GM21515 (cell line): Measurements from ENCODE around the gene FAM13C.

Source experiments
- ATAC-seq: cut with Tn5 transposase; IDR thresholded peaks from one replicate; pipeline ENCODE4 v1.9.1; 2021; ENCODE audit not compliant: unreplicated experiment

Gene FAM13C

DNA sequence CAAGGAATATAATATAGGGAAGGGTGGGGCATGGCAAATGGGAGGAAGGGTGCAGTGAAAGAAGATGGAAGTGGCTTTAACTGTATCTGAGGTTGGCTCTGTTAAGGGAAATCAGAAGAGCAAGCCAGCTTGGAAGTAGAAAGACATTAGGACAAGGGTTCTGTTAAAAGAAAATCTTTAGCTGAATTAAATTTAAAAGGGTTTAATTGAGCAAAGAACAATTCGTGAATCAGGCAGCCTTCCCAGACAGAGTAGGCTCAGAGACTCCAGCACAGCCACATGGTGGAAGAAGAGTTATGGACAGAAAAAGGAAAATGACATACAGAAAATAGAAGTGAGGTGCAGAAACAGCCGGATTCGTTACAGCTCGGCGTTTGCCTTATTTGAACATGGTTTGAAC lies 42.0 kb downstream of the FAM13C start:
- ATAC-seq, result no peak

DNA sequence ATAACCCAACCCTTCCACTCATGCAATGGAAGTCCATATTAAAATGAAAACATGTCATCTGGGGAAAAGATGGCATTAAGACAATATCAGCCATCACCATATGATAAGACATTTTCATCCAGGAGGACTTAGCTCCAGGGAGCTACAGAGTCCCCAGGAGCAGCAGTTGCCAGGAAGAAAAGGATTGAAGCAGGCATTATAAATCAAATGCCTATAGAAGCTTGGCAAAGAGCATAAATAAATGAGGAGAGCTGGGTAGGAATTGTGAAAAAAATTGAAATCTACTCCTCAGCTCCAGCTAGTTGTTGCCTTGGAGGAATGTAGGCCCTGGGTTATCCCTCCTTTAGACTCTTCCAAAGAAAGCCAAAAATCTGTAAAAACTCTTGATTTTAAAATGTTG lies 42.5 kb downstream of the FAM13C start:
- ATAC-seq, result no peak

DNA sequence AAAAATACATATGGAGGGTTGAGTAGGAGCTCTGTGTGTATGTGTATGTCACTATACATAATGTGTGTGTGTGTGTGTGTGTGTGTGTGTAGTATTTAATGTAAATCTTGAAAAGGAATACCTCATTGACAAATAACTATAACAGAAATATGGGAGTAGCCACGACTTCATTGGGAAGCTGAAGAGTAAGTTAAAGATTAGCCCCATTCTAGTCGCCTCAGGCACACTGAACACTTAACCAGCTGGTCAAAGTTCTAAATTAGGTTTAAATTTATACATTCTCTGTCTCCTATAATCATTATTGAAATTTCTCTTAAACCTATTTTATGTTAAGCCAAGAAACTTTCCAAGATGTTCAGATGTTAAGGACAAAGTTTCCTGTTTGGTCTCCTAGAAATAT lies 45.3 kb downstream of the FAM13C start:
- no peak for ATAC-seq

DNA sequence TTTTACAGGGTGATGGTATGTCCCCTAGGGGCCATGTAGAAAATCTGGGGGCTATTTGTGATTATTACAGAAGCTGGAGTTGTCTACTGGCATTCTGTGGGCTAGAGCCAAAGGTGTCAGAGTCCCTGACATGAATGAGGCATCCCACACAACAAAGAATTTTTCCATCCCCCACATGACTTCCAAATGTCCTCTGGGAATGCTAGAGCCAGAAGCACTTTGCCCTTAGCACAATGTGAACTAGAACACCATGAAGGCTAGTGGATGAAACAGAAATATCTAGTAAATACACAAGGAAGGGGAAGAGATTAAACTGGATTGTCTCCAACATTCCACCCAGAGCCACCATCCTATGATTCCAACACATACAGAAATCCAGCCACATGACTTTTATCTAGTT lies 46.9 kb downstream of the FAM13C start:
- ATAC-seq, result no peak

DNA sequence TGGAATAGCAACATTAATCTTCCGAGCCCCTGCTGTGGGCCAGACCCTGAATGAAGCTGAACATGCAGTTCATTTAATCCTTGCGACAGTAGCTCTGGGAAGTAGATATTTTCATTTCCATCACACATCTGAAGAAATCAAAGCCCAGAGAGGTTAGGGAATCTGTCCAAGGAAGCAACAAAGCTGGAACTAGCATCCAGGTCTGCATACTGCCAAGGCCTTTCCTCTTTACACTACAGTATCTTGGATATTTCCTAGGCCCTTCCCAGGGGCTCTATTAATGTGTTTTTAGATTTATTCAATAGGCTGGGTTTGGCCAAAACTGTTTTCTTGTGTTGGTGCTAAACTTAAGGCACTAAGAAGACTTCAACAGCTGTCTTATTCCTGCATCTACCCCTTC lies 48.1 kb downstream of the FAM13C start:
- ATAC-seq, result no peak

DNA sequence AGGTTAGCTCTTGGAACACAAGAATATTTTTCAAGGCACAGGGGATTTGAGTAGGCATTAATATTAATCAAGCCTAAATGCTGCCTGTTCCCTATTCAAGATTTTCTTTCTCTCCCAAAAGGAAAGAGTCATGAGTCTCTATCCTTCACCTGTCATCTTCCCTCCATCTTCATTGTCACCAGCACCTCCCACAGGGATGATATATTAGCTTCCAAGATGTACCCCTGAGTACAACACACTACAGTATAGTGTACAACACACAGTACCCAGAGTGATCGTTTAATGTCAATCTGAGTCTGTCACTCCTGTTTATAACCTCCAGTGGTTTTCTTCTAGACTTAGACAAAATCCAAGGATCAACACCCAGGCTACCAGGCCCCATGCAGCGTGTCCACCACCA lies 50.1 kb downstream of the FAM13C start:
- no peak for ATAC-seq

DNA sequence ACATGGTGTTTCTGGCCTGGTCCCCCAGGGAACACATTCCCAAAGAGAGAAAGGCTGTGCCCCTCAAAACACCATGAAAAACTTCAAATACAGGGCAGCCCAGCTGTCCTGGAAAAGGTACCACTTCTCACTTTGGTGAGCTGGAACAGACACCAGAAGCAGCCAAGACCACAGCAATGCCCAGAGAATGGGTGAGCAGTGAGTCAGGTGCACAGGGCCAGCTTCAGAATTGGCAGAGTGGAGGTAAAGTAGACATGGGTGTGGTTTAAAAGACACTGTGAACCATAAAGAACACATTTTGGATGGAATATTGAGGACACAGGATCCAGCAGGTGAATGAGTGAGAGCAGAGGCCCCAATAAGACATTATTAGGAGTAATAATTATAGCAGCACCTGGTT lies 51.3 kb downstream of the FAM13C start:
- ATAC-seq, result no peak

DNA sequence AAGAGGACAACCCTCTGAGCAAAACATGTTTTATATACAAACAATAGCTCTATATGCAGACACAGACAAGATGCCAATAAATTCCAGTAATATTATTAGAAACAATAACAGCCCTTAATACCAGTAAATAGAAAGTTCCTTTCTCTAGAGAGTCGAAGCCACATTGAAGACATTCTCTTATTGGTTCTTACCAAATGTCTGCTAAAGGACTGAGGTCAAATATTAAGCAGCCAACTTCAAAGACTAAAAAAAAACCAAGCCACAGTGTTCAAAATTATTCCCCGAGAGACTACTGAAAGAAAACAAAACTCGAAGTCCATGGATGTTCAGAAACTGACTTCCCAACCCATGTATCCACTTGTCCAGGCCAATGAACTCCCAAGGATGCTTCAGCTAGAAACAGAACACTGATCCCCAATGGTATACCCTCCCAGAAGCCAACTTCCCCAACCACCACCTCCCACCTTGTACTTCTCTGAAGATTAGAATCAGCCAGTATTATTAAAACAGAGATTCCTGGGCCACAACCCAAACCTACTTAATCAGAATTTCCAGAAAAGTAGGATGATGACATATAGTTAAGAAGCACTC lies 51.9 kb downstream of the FAM13C start:
- ATAC-seq, result no peak

DNA sequence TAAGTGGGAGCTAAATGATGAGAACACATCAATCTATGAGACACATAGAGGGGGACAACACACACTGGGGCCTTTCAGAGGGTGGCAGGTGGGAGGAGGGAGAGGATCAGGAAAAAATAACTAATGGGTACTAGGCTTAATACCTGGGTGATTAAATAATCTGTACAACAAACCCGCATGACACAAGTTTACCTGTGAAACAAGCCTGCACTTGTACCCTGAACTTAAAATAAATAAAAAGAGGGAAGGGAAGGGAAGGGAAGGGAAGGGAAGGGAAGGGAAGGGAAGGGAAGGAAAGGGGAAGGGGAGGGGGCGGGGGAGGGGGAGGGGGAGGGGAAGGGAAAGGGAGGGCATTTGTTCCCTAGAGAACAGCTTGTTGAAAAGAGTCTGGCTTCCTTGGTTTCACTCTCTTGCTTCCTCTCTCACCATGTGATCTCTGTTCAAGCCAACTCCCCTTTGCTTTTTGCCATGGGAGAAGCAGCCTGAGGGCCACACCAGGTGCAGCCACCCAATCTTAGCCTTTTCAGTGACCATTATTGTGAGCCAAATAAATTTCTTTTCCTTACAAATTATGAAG lies 57.7 kb downstream of the FAM13C start:
- ATAC-seq, result no peak

DNA sequence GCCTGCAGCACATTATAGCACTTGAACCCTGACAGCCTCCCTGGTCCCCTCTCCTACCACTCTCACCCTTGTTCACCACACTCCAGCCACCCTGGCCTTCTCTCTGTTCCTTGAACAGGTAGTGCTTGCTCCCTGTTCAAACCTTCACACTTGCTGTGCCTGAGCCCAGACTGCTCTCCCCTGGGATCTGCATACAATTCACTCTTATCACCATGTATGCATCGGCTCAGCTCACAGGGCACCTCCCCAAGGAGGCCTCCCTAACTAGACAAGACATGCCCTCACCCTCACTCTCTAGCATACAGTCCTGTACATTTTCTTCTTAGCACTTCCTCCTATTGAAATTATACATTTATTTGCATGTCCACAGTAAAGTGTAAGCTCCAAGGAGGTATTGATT lies 59.3 kb downstream of the FAM13C start:
- no peak for ATAC-seq

DNA sequence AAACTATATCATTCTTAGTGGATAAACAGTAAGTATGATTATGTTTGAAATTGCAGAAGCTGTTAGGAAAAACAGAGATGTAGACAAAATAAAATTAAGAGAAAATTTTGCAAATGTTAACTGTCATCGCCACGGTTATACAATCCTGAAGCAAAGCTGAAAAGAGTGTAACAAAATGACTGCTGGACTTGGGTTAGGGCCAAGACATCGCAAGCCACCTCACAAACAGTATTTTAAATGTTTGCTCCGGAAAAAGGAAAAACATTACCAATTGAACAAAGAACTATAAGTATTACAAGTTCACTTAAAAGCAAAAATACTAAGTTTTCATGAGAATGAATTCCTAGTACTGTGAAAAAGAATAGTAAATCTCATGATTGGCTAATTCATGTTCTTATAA lies 60.0 kb downstream of the FAM13C start:
- ATAC-seq, result no peak

DNA sequence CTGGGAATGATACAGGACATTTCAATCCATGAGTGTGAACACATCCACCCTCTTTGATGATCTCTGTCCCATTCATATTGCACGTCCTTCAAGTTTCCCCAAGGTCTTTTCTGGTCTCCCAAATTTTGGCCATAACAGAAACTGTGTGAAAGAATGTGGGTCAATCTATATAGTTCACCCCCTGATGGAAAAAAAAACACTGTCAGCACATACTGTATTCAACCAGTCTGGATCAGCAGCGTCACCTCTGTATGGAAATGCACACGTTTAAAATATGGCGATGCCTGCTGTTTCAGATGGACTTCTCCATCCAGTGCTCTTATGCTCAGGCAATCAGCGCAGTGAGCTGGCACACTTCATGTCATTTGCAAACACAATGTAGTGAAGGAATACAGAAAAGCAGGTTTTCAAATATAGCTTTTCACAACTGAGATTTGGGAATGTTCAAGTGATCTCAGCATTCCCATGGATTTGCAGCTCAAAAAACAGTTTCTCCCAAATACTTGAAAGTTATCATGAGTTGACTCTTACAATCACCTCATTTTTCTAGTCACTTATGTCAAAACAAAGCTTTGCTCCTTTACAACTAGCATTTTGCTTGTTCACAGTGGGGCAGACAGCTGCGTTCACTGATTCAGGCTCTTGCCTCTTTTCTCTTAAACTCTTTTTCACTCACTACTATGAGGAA lies 61.1 kb downstream of the FAM13C start:
- no peak for ATAC-seq

DNA sequence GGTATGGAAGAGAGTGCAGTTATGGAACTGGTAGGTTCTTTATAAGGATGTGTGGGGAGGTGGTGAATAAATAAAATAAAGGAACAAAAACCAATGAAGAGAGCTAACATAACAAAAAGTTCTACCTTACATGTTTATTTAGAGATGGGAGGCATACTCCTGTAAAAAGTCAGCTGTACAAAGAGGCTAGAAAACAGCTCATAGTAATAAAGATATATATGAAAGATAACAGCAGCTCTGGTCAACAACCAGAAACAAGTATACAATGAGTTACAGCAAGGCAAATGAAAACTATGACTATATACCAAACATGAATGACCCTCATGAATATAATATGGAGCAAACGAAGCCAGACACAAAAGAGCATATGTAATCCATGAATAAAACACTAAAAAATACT lies 62.0 kb downstream of the FAM13C start:
- no peak for ATAC-seq

DNA sequence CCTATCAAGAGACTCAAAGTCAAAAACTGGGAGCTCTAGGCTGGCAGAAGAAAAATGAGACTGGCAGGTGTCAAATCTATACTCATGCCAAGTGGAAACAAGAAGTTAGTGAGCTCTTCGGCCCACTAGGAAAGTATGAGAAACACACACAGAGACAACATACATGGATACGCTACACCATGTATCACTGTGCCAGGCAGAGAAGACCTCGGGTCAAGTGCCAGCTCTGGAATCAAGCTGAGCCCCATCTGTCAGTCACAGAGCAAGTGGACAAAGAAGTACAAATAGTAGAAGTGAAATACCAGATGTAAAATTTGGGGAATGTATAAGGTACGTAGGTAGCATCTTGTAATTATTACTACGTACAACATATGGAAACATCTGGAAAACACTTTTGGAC lies 62.4 kb downstream of the FAM13C start:
- no peak for ATAC-seq

DNA sequence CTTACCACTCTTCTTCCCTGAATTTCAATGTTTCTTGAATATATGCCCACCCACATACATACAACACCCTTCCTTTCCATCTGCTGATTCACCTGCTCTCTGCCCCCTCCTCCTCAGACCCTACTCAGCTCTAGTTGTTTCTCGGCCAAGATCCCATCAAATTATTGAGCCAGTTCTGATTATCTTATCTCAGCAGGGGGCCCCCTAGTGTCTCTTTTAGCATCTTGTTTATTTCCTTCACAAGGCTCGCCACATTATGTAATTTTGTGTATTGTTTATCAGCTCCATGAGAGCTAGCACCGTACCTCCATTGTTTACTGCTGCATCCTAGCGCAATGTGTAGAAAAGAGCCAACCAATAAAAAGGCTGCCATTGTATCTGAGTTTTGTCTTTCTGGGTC lies 71.9 kb downstream of the FAM13C start:
- no peak for ATAC-seq

DNA sequence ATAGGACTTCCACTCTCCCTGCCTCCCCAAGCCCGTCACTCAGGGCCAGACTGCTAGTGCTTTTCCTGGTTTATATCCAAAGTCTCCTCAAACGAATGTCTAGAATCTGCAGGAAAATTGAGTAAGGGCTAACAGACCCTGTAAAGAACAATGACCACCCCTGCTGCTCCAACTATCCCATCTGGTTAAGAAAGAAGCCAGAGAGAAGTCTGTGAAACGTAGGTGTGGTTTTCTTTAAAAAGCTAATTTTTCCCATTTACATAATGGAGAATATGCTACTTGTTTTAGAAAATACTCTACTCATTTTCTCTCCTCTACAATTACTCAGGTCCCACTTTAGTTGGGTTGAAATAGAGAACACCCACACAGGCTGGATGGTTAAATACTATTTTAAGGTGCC lies 72.5 kb downstream of the FAM13C start:
- no peak for ATAC-seq

DNA sequence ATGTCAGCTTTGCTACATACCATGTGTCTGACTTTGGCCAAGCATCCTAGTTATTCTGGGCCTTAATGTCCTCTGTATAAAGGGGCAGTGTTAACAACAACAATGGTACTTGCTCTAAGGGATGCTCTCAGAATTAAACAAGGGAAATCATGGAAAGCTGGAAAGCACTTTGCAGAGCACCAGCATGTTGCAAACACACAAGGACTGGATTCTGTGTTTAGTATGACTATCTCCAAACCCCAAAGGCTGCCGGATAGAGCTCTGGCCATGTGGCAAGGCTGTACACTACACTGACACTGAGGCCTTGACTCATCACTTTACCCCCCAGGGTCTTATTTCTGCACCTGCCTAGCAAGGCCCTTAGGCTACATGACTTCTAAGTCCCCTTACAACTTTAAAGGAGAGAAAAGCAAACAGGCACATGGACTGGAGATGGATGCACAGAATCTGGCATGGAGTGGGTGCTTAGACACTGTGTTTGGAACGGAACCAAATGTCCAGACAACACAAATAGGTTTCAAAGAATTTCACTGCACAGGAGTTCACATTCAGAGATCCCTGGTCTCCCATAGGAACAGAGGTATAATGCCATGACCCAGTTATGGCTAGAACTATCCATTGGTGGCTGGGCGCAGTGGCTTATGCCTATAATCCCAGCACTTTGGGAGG lies 74.6 kb downstream of the FAM13C start:
- ATAC-seq, result no peak

DNA sequence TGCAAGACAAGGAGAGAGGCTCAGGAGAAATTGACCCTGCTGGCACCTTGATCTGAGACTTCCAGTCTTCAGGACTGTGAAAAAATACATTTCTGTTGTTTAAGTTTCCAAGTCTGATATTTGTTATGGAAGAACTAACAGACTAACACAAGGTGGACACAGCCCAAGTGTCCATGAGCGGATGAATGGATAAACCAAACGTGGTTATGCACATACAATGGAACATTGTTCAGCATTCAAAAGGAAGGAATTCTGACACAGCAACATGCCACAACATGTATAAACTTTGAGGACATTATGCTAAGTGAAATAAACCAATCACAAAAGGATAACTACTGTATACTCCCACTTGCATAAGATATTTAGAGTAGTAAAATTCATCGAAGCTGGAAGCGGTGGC lies 76.5 kb downstream of the FAM13C start:
- ATAC-seq, result no peak

DNA sequence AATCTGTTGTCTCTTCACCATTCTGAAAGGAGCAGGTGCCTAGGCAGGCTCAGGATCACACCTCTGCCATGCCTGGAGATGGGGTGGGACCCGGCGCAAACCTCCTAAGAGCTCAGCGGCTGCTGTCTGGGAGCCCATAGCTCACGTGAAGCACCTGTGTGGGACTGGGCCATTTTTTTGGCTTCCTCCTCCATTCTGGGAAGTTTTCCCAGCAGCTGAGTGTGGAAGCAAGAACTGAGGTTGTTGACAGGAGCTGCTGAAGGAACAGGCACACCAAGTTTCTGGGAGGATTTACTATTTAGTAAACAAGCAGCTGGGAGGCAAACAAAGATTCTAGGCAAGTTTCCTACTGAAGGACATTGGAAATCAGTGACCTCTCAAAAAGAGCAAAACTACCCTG lies 77.3 kb downstream of the FAM13C start:
- ATAC-seq, result no peak

DNA sequence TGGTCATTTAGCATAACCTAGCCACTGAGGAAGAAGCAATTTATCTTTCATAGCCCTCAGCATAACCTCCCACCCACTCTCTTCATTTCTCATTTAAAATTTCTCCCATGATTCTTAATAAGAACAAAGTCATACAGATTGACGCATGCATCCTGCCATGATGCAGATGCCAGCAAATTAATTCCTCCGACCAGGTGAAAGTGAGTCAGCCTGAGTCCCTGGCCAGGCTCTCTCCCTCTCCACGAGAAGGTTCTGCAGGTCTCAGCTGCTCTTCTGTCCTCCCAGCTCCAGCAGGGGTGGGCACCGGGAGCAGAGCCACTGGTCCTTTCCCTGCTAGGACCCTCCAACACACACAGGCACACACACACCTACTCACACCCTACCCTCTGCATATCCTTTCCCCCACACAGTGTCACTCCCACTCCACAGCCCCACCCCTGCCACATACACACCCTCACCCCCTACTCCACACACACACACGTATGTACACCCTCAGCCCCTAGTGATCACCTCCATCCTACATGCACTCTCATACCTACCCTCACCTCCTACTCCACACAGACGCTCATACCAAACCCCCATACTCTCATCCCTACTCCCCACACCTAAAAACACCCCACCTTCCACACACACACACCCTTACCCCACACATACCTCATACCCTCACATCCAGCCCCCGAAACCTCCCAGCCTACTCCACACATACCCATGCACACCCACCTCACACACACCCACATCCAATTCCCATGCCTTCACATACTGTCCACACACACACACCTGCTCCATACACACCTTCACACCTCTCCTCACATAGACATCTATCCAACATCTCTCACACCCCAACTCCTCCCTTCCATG lies 78.0 kb downstream of the FAM13C start:
- ATAC-seq, result no peak

DNA sequence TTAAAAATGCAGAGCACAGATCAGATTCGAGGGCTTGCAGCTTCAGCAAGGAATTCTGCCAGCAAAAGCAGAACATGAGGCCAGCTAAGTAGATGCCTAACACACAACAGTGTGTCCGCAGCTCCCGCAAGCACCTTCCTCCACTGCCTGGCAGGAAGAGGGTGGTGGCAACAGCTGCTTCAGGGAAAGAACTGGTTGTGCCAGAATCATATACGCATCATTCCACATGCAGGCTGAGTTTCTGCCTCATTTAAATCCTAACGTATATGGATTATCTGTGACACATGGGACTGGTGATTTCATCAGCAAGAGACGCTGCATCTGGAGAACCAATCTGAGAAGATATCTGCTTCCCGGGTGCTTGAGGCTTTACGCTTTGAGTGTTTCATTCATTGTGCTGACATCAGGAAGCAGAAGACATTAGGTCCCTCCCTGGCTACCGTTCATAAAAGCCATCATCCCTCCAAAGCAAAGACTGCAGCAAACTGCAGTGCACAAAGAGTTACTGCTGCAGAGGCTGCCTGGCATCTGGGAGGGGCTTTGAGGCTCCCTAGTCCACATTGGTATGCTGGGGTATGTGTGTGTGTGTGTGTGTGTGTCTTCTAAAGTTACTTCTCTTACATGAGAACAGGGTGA lies 78.8 kb downstream of the FAM13C start:
- ATAC-seq, result no peak
